GM06990 (cell line): ENCODE data around the gene TNC.

Source experiments
- DNase-seq: peaks from one replicate; pipeline ENCODE4 v3.0.0-alpha.2; 2011; ENCODE audit not compliant: insufficient read length; ENCODE audit errors: extremely low read depth
- H3K27me3 ChIP-seq: replicated peaks from 2 replicates; pipeline ENCODE4 v1.6.0; 2011; ENCODE audit warnings: low read length; ENCODE audit not compliant: control insufficient read depth, insufficient read depth
- H3K36me3 ChIP-seq: 2 replicates; pipeline ENCODE4 v1.5.1; 2011; ENCODE audit warnings: low read length; ENCODE audit not compliant: control insufficient read depth, insufficient read depth
- H3K4me3 ChIP-seq: replicated peaks from 2 replicates; pipeline ENCODE4 v1.5.1; 2011; ENCODE audit warnings: low read depth, mild to moderate bottlenecking, control low read depth, low read length
- CTCF ChIP-seq: IDR thresholded peaks from 2 replicates; pipeline ENCODE4 v1.5.1; 2011; ENCODE audit warnings: low read length, control low read depth, mild to moderate bottlenecking, inconsistent platforms; ENCODE audit not compliant: insufficient read depth, poor library complexity, severe bottlenecking

The TNC gene

GRCh38 chr9:114994768-114995167 is 123.2 kb downstream of the TNC start:
- DNase-seq: no peak
- Histone ChIP-seq H3K4me3 (no peak overlapping the region), H3K27me3 (no peaks in the 10 kb centered on the region; the same call in none of the 2 replicates), H3K36me3 (no peaks in the 10 kb centered on the region)
- no peak for TF ChIP-seq CTCF

GRCh38 chr9:114991861-114992260 is 126.1 kb downstream of the TNC start:
- Histone ChIP-seq H3K4me3 (no peak overlapping the region), H3K36me3 (no peaks in the 10 kb centered on the region), H3K27me3 (no peaks in the 10 kb centered on the region; the same call in none of the 2 replicates)
- no peak for DNase-seq
- no peak for TF ChIP-seq CTCF

- no peak overlapping the region for H3K4me3 ChIP-seq
- no peak for DNase-seq
- H3K36me3 ChIP-seq: no peaks in the 10 kb centered on the region
- H3K27me3 ChIP-seq: no peaks in the 10 kb centered on the region; the same call in none of the 2 replicates
- TF ChIP-seq CTCF: no peak
These were observed 127.1 kb downstream of the TNC start for GRCh38 chr9:114990901-114991300.

GRCh38 chr9:114989600-114990410 is 128.2 kb downstream of the TNC start:
- H3K4me3 ChIP-seq: no peak overlapping the region
- H3K27me3 ChIP-seq: no peaks in the 10 kb centered on the region; the same call in none of the 2 replicates

GRCh38 chr9:114988962-114989599 is 128.9 kb downstream of the TNC start:
- peak; percentile 23 for DNase-seq
- TF ChIP-seq CTCF: no peak
- Histone ChIP-seq H3K36me3 (no peaks in the 10 kb centered on the region), H3K4me3 (no peak overlapping the region), H3K27me3 (no peaks in the 10 kb centered on the region; the same call in none of the 2 replicates)

More at GRCh38 chr9:114989600-114990410, 128.2 kb downstream of the TNC start:
- peak; percentile 64 for DNase-seq
- no peak for TF ChIP-seq CTCF
- H3K36me3 ChIP-seq: no peaks in the 10 kb centered on the region
